Activated naive CD4-positive, alpha-beta T cell treated with anti-CD3 and anti-CD28 coated beads for 36 hours (primary cell): ENCODE measurements around the gene TRIM14. TPM values are rescaled to one million over a fixed set of nuclear protein-coding genes. Genes with fewer than 3 reads are reported as not detected.

Experiments used
- CTCF ChIA-PET: fragments of 350-600 bp; sonication (Branson Sonifier 250); formaldehyde crosslinking; loops from one replicate; lab custom pipeline; 2021; ENCODE audit warnings: antibody characterized with exemption; lab: Charles Lee
- DNase-seq: peaks from one replicate; pipeline ENCODE4 v3.0.0-alpha.2; 2020
- H3K27ac Mint-ChIP-seq: one replicate; pipeline ENCODE4 v1.8.0; 2021; ENCODE audit warnings: mild to moderate bottlenecking, mixed read lengths
- H3K27me3 Mint-ChIP-seq: one replicate; pipeline ENCODE4 v1.8.0; 2021; ENCODE audit warnings: low read depth, mixed read lengths
- H3K36me3 Mint-ChIP-seq: one replicate; pipeline ENCODE4 v1.8.0; 2021; ENCODE audit warnings: low read depth, mixed read lengths
- H3K4me1 Mint-ChIP-seq: one replicate; pipeline ENCODE4 v1.8.0; 2021; ENCODE audit warnings: low read depth, mixed read lengths
- H3K4me3 Mint-ChIP-seq: one replicate; pipeline ENCODE4 v1.8.0; 2021; ENCODE audit warnings: mild to moderate bottlenecking, moderate library complexity, mixed read lengths
- H3K9me3 Mint-ChIP-seq: one replicate; pipeline ENCODE4 v1.8.0; 2021; ENCODE audit warnings: mixed read lengths
- intact Hi-C: fragments of 100-400 bp; cut with micrococcal nuclease; formaldehyde crosslinking; loops from one replicate; pipeline ENCODE4 v1.15.1; 2023
- total RNA-seq, 2 experiments: library from RNA; stranded (reverse); gene quantifications; one replicate each; pipeline ENCODE4 v1.2.3, GENCODE V29; 2021

Gene TRIM14
- total RNA-seq, 2 experiments from 2014 or later, result 49.6 to 55.0 TPM

- peak; percentile 93 for DNase-seq
- peak within 1 kb of the TSS; percentile 94 for H3K4me3 Mint-ChIP-seq
- no peaks in the 10 kb centered on the region for H3K9me3 Mint-ChIP-seq
- CTCF ChIA-PET, result interaction anchor here (1.2 to 2.2 kb wide), 5 partner anchors 10 to 135 kb away, joined by 3 to 15 read pairs (median 6); no protein-coding TSS in a partner anchor
- H3K27ac Mint-ChIP-seq, result peak within 1 kb of the TSS; percentile 92
- intact Hi-C loops, result loop anchor here (1.0 to 10.0 kb wide), 8 partner anchors 11 to 252 kb away; partner anchors contain the start of genes ANP32B and CORO2A
- H3K36me3 Mint-ChIP-seq, result peaks cover 13% of the 10 kb centered on the region
- peaks cover 27% of the 10 kb centered on the region for H3K4me1 Mint-ChIP-seq
- H3K27me3 Mint-ChIP-seq, result no peaks in the 10 kb centered on the region
Measured at GRCh38 chr9:98056269-98057137, 62.5 kb downstream of the TRIM14 start, which contains the start of gene NANS. NANS (plus strand) TSS chr9:98056732; CDS start chr9:98056809, 77 bp downstream.

- no peak for DNase-seq
- H3K9me3 Mint-ChIP-seq, result no peaks in the 10 kb centered on the region
- intact Hi-C loops, result loop anchor here (10.0 kb wide), 1 partner anchor 250 kb away; no protein-coding TSS in a partner anchor
Measured at GRCh38 chr9:98054376-98054951, 64.6 kb downstream of the TRIM14 start.

GRCh38 chr9:98050351-98050750, 68.7 kb downstream of the TRIM14 start:
- intact Hi-C loops, result loop anchor here (10.0 kb wide), 1 partner anchor 246 kb away; no protein-coding TSS in a partner anchor
- H3K4me3 Mint-ChIP-seq, result no peak overlapping the region
- H3K9me3 Mint-ChIP-seq, result no peaks in the 10 kb centered on the region
- peaks cover 39% of the 10 kb centered on the region for H3K4me1 Mint-ChIP-seq
- DNase-seq, result no peak
- H3K27ac Mint-ChIP-seq, result no peak overlapping the region
- CTCF ChIA-PET, result interaction anchor here (0.6 to 1.0 kb wide), 2 partner anchors 52 to 206 kb away, joined by 3 to 4 read pairs; no protein-coding TSS in a partner anchor
- H3K36me3 Mint-ChIP-seq, result peaks cover 31% of the 10 kb centered on the region
- no peaks in the 10 kb centered on the region for H3K27me3 Mint-ChIP-seq

More at GRCh38 chr9:98054376-98054951, 64.6 kb downstream of the TRIM14 start:
- CTCF ChIA-PET, result interaction anchor here (0.5 to 2.6 kb wide), 4 partner anchors 9 to 133 kb away, joined by 3 to 13 read pairs (median 4); no protein-coding TSS in a partner anchor
- H3K27me3 Mint-ChIP-seq, result no peaks in the 10 kb centered on the region
- H3K4me3 Mint-ChIP-seq, result no peak overlapping the region
- H3K27ac Mint-ChIP-seq, result no peak overlapping the region
- H3K4me1 Mint-ChIP-seq, result peaks cover 30% of the 10 kb centered on the region
- H3K36me3 Mint-ChIP-seq, result peaks cover 10% of the 10 kb centered on the region

- Mint-ChIP-seq H3K9me3 (no peaks in the 10 kb centered on the region), H3K4me1 (peaks cover 42% of the 10 kb centered on the region), H3K27ac (peak overlapping the region; percentile 3), H3K27me3 (no peaks in the 10 kb centered on the region), H3K4me3 (no peak overlapping the region), H3K36me3 (peaks cover 31% of the 10 kb centered on the region)
- intact Hi-C loops, result loop anchor here (10.0 kb wide), 1 partner anchor 245 kb away; no protein-coding TSS in a partner anchor
- CTCF ChIA-PET, result interaction anchor here (1.0 kb wide), 1 partner anchor 207 kb away, joined by 3 read pairs; no protein-coding TSS in a partner anchor
- DNase-seq, result no peak
Measured at GRCh38 chr9:98049288-98050072, 69.5 kb downstream of the TRIM14 start.

DNA sequence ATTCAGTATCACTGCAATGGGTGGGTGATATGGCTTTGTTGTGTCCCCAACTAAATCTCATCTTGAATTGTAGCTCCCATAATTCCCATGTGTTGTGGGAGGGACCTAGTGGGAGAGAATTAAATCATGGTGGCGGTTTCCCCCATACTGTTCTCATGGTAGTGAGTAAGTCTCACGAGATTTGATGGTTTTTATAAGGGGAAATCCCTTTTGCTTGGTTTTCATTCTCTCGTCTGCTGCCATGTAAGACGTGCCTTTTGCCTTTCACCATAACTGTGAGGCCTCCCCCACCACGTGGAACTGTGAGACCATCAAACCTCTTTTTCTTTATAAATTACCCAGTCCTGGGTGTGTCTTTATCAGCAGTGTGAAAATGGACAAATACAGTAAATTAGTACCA, 72.0 kb downstream of the TRIM14 start:
- Mint-ChIP-seq H3K4me3 (peak overlapping the region; percentile 84), H3K27ac (peak overlapping the region; percentile 56)

GRCh38 chr9:98046180-98046543, 72.9 kb downstream of the TRIM14 start:
- Mint-ChIP-seq H3K9me3 (no peaks in the 10 kb centered on the region), H3K27me3 (no peaks in the 10 kb centered on the region), H3K36me3 (peaks cover 26% of the 10 kb centered on the region), H3K4me3 (peak overlapping the region; percentile 84), H3K27ac (peak overlapping the region; percentile 90), H3K4me1 (peaks cover 42% of the 10 kb centered on the region)
- CTCF ChIA-PET, result interaction anchor here (1.0 to 4.3 kb wide), 7 partner anchors 8 to 123 kb away, joined by 3 to 39 read pairs (median 13); partner anchors contain the start of gene NANS
- intact Hi-C loops, result no loop called here
- no peak for DNase-seq

More for the DNA sequence above, 72.0 kb downstream of the TRIM14 start:
- Mint-ChIP-seq H3K9me3 (no peaks in the 10 kb centered on the region), H3K27me3 (no peaks in the 10 kb centered on the region), H3K36me3 (peaks cover 26% of the 10 kb centered on the region), H3K4me1 (peaks cover 42% of the 10 kb centered on the region)
- intact Hi-C loops, result no loop called here
- CTCF ChIA-PET, result interaction anchor here (0.9 to 3.5 kb wide), 5 partner anchors 9 to 123 kb away, joined by 3 to 22 read pairs (median 5); partner anchors contain the start of gene NANS
- no peak for DNase-seq

DNA sequence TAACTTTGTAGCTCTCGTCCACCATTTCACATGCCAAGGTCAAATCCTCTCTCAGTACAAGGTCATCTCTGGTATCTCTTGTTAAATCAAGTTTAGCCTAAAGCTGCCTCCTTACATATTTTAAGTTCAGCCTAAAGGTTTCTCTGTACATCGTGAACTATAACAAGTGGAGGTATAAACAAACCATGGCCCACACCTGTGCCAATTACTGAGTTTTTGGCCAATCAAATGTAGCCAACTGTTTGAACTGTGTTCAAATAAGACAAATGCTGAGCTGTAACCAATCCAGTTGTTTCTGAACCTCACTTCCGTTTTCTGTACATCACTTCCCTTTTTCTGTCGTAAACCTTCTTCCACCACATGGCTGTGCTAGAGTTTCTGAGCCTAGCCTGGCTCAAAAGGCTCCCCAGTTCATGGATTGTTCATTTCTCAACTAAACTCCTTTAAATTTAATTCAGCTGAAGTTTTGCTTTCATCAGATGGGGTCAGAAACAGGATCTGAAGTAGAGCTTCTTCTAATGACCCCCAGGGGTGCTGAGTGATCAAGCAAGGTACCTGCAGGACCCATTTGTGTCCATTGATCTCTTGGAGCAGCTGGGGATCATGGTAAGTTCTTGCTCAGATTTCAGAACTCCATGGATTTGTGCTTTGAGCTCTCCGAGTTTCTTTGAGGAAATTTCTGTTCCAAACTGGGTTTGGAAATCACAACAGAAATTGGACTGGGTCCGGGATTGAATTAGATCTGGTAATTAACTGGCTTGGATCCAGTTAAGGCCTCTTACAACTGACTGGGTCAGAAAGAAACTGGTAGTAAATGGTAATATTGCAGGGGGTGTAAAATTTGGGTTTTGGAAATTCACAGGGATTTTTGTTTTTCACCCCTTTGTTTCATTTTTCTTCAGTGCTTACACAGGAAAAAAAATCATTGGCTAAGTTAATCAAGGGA, 73.5 kb downstream of the TRIM14 start:
- Mint-ChIP-seq H3K27ac (peak overlapping the region; percentile 90), H3K27me3 (no peaks in the 10 kb centered on the region), H3K4me1 (peaks cover 42% of the 10 kb centered on the region), H3K4me3 (peak overlapping the region; percentile 84), H3K36me3 (peaks cover 26% of the 10 kb centered on the region), H3K9me3 (no peaks in the 10 kb centered on the region)
- intact Hi-C loops, result loop anchor here (1.0 kb wide), 3 partner anchors 11 to 122 kb away; partner anchors contain the start of gene NANS
- DNase-seq, result peak; percentile 58
- CTCF ChIA-PET, result interaction anchor here (0.8 to 4.3 kb wide), 9 partner anchors 9 to 157 kb away, joined by 3 to 39 read pairs (median 5); partner anchors contain the start of gene ANP32B

DNA sequence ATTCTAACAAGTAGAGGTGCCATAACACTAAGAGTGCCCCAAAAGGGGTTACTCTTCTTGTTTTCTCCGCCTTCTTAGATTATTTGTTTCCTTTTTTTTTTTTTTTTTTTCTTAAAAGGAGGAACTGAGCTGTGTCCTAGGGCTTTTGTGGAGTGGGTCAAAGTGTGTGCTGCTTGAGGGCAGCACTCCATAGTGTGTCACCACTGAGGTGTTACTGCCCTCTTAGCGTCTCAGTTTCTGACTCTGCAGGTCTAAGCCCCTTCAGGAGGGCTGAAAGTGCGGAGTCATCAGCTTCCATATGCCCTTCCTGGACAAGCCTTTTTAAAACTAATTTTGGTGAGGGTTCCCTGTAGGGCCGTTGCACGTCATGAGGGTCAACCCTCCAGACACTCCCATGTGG, 75.1 kb downstream of the TRIM14 start:
- H3K4me3 Mint-ChIP-seq, result no peak overlapping the region
- H3K27me3 Mint-ChIP-seq, result no peaks in the 10 kb centered on the region
- no peaks in the 10 kb centered on the region for H3K9me3 Mint-ChIP-seq
- no peak for DNase-seq
- H3K4me1 Mint-ChIP-seq, result peaks cover 34% of the 10 kb centered on the region
- H3K27ac Mint-ChIP-seq, result no peak overlapping the region
- CTCF ChIA-PET, result interaction anchor here (0.6 to 4.3 kb wide), 5 partner anchors 9 to 120 kb away, joined by 3 to 39 read pairs (median 13); no protein-coding TSS in a partner anchor
- intact Hi-C loops, result no loop called here
- H3K36me3 Mint-ChIP-seq, result peaks cover 22% of the 10 kb centered on the region

- H3K27ac Mint-ChIP-seq, result no peak overlapping the region
- no peaks in the 10 kb centered on the region for H3K9me3 Mint-ChIP-seq
- no peaks in the 10 kb centered on the region for H3K36me3 Mint-ChIP-seq
- H3K27me3 Mint-ChIP-seq, result no peaks in the 10 kb centered on the region
- intact Hi-C loops, result no loop called here
- peaks cover 4% of the 10 kb centered on the region for H3K4me1 Mint-ChIP-seq
- no peak for DNase-seq
- no peak overlapping the region for H3K4me3 Mint-ChIP-seq
- CTCF ChIA-PET, result interaction anchor here (1.0 to 2.3 kb wide), 2 partner anchors 13 to 117 kb away, joined by 4 to 12 read pairs; partner anchors contain the start of gene TRMO
Measured at GRCh38 chr9:98040212-98040611, 78.8 kb downstream of the TRIM14 start.

DNA sequence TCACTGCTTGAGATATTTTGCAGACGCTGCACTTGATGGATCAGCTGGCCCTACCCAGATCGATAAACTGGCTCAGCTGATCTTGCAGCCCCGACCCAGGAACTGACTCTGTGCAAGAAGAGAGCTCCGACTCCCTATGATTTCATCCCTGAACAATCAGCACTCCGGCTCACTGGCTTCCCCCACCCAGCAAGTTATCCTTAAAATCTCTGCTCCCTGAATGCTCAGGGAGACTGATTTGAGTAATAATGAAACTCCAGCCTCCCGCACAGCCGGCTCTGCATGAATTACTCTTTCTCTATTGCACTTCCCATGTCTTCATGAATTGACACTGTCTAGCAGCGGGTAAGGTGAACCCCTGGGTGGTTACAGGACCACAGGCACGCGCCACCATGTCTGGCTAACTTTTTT, 79.4 kb downstream of the TRIM14 start:
- no peaks in the 10 kb centered on the region for H3K9me3 Mint-ChIP-seq
- intact Hi-C loops, result no loop called here
- peaks cover 3% of the 10 kb centered on the region for H3K4me1 Mint-ChIP-seq
- no peak overlapping the region for H3K4me3 Mint-ChIP-seq
- H3K36me3 Mint-ChIP-seq, result no peaks in the 10 kb centered on the region
- H3K27me3 Mint-ChIP-seq, result no peaks in the 10 kb centered on the region
- H3K27ac Mint-ChIP-seq, result no peak overlapping the region
- DNase-seq, result no peak
- CTCF ChIA-PET, result interaction anchor here (2.3 kb wide), 1 partner anchor 117 kb away, joined by 12 read pairs; the partner anchor contains the start of gene TRMO
